Neural crest cell (in vitro differentiated cells): ENCODE data around the gene WDR13. TPM values are rescaled to one million over a fixed set of nuclear protein-coding genes. Genes with fewer than 3 reads are reported as not detected.
"Not testable (repeated sequence)": the region's sequence is repeated elsewhere in the genome, so short reads cannot be mapped to it uniquely, and the experiment has no call there.

Experiments
- DNase-seq: peaks from one replicate; pipeline ENCODE4 v3.0.0; 2021; ENCODE audit warnings: low read depth, mixed read lengths, low spot score
- H3K27ac Mint-ChIP-seq: one replicate; pipeline ENCODE4 v1.8.0; 2021; ENCODE audit warnings: mild to moderate bottlenecking, mixed read lengths; ENCODE audit not compliant: unreplicated experiment
- H3K27me3 Mint-ChIP-seq: 2 replicates; pipeline ENCODE4 v1.8.0; 2021; ENCODE audit warnings: low read depth, mild to moderate bottlenecking, mixed read lengths
- H3K36me3 Mint-ChIP-seq: 2 replicates; pipeline ENCODE4 v1.8.0; 2021; ENCODE audit warnings: low read depth, mild to moderate bottlenecking, mixed read lengths
- H3K4me1 Mint-ChIP-seq: 2 replicates; pipeline ENCODE4 v1.8.0; 2021; ENCODE audit warnings: mixed read lengths
- H3K4me3 Mint-ChIP-seq: one replicate; pipeline ENCODE4 v1.8.0; 2021; ENCODE audit warnings: mild to moderate bottlenecking, mixed read lengths
- H3K9me3 Mint-ChIP-seq: 2 replicates; pipeline ENCODE4 v1.8.0; 2021; ENCODE audit warnings: mixed read lengths
- CTCF ChIP-seq: fragments of 200-600 bp; sonication (generic); conservative IDR thresholded peaks from 2 replicates; pipeline ENCODE4 v1.5.0; 2021; ENCODE audit warnings: antibody characterized with exemption, mild to moderate bottlenecking
- long read RNA-seq: library from polyadenylated mRNA; unstranded; transcript quantifications from one replicate; pipeline ENCODE4 v2.0.0, GENCODE V29; 2020
- total RNA-seq: library from RNA; stranded (reverse); gene quantifications from 2 replicates; pipeline ENCODE4 v1.2.1, GENCODE V29; 2021

The WDR13 gene
- total RNA-seq: 68.8 and 75.3 TPM in 2 replicates
- long read RNA-seq, full-length matches to known transcripts: 23 of 31 reads
- long read RNA-seq, partial matches to known transcripts: 1 of 31 reads
- long read RNA-seq, other reads (novel, unspliced or antisense): 7 of 31 reads

- no peak for TF ChIP-seq CTCF
- peaks cover 2% of the 10 kb centered on the region for H3K9me3 Mint-ChIP-seq
- DNase-seq: peak; percentile 74
- no peaks in the 10 kb centered on the region for H3K36me3 Mint-ChIP-seq
- H3K27me3 Mint-ChIP-seq: no peaks in the 10 kb centered on the region
- H3K27ac Mint-ChIP-seq: peak within 1 kb of the TSS; percentile 99
- H3K4me1 Mint-ChIP-seq: peaks cover 11% of the 10 kb centered on the region
- peak within 1 kb of the TSS; percentile 96 for H3K4me3 Mint-ChIP-seq
These were observed at the start of gene WDR13 for GRCh38 chrX:48597353-48598264. TSS of gene WDR13 (plus strand) at chrX:48597492. CDS start at chrX:48597997, 505 bp downstream.

GRCh38 chrX:48548871-48549270, 48.4 kb upstream of the WDR13 start:
- no peak overlapping the region for H3K27ac Mint-ChIP-seq
- TF ChIP-seq CTCF: no peak
- H3K27me3 Mint-ChIP-seq: no peaks in the 10 kb centered on the region
- peaks cover under 1% of the 10 kb centered on the region for H3K36me3 Mint-ChIP-seq
- H3K4me3 Mint-ChIP-seq: no peak overlapping the region
- H3K9me3 Mint-ChIP-seq: no peaks in the 10 kb centered on the region
- DNase-seq: no peak
- no peaks in the 10 kb centered on the region for H3K4me1 Mint-ChIP-seq

GRCh38 chrX:48555731-48556325, 41.5 kb upstream of the WDR13 start:
- not testable (repeated sequence) for H3K9me3 Mint-ChIP-seq, DNase-seq, H3K4me1 Mint-ChIP-seq, H3K36me3 Mint-ChIP-seq, H3K4me3 Mint-ChIP-seq, H3K27me3 Mint-ChIP-seq
- peak overlapping the region; percentile 19 for H3K27ac Mint-ChIP-seq

- no peak for TF ChIP-seq CTCF
- no peaks in the 10 kb centered on the region for H3K27me3 Mint-ChIP-seq
- H3K9me3 Mint-ChIP-seq: no peaks in the 10 kb centered on the region
- H3K27ac Mint-ChIP-seq: no peak overlapping the region
- no peak for DNase-seq
- H3K36me3 Mint-ChIP-seq: peaks cover 6% of the 10 kb centered on the region
- H3K4me1 Mint-ChIP-seq: no peaks in the 10 kb centered on the region
- no peak overlapping the region for H3K4me3 Mint-ChIP-seq
These were observed 39.0 kb upstream of the WDR13 start for GRCh38 chrX:48558271-48558670.

- Mint-ChIP-seq H3K4me3 (no peak overlapping the region), H3K4me1 (no peaks in the 10 kb centered on the region), H3K36me3 (peaks cover 6% of the 10 kb centered on the region), H3K9me3 (no peaks in the 10 kb centered on the region), H3K27me3 (no peaks in the 10 kb centered on the region), H3K27ac (no peak overlapping the region)
- no peak for DNase-seq
- no peak for TF ChIP-seq CTCF
These were observed 37.7 kb upstream of the WDR13 start for GRCh38 chrX:48559636-48560035.

- Mint-ChIP-seq H3K36me3 (peaks cover 3% of the 10 kb centered on the region), H3K27me3 (no peaks in the 10 kb centered on the region), H3K4me1 (no peaks in the 10 kb centered on the region), H3K4me3 (no peak overlapping the region), H3K9me3 (no peaks in the 10 kb centered on the region), H3K27ac (no peak overlapping the region)
- no peak for TF ChIP-seq CTCF
- DNase-seq: no peak
These were observed 37.2 kb upstream of the WDR13 start for GRCh38 chrX:48560056-48560455.
